Neural progenitor cell (in vitro differentiated cells): Measurements from ENCODE around the gene C4orf50.

Experiments
- CTCF ChIP-seq: fragments of 200-600 bp; sonication (generic); IDR thresholded peaks from 2 replicates; pipeline ENCODE4 v1.5.1; 2017; ENCODE audit warnings: antibody characterized with exemption, mild to moderate bottlenecking
- EZH2 ChIP-seq: fragments of 200-600 bp; sonication (generic); IDR thresholded peaks from 2 replicates; pipeline ENCODE4 v1.6.1; 2017; ENCODE audit warnings: antibody characterized with exemption, mild to moderate bottlenecking, moderate library complexity
- EZH2phosphoT487 ChIP-seq: fragments of 200-600 bp; sonication (generic); IDR thresholded peaks from 2 replicates; pipeline ENCODE4 v1.6.1; 2017; ENCODE audit warnings: antibody characterized with exemption

GRCh38 chr4:6023731-6024130, 5.5 kb upstream of the C4orf50 start:
- TF ChIP-seq CTCF (no peak), EZH2 (no peak), EZH2phosphoT487 (no peak)
